ENCODE results near the gene TNFAIP2. TPM values are rescaled to one million over a fixed set of nuclear protein-coding genes. Genes with fewer than 3 reads are reported as not detected.

Gene TNFAIP2
- total RNA-seq, 1 donor from 2014 or later: 7.7 TPM

DNA sequence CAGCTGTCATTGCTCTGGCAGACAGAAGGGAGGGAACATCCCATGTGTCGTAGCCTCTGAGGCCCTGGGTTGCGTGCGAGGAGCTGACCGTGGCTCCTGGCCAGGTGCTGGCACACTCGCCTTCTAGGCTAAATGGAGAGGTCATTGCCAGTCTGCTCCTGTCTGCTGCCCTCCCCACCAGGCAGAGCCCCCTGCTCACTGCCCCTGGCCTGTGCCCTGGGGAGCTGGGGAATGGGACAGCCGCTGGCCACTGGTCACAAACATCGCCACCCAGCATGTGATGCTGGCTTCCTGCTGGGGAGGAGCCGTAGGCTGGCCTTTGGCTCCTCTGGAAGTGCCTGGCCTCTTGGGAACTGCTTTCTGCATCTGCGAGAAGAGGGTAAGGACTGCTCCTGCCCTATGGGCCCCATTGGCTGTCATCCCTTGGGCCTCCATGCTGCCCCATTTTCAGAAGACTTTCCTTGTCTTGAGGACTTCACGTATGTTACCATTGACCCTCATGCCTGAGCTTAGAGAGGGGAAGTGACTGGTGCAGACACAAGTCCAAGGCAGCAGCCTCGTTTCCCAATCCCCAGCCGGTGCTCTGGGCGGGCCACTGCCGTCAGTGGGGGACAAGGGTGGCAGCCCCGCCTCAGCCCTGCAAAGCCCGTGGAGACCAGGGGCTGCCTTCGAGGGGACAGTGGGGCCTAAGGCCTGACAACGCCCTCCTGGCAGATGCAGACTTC, 2.0 kb upstream of the TNFAIP2 start:
- intact Hi-C loops (cut with micrococcal nuclease): no loop called here

DNA sequence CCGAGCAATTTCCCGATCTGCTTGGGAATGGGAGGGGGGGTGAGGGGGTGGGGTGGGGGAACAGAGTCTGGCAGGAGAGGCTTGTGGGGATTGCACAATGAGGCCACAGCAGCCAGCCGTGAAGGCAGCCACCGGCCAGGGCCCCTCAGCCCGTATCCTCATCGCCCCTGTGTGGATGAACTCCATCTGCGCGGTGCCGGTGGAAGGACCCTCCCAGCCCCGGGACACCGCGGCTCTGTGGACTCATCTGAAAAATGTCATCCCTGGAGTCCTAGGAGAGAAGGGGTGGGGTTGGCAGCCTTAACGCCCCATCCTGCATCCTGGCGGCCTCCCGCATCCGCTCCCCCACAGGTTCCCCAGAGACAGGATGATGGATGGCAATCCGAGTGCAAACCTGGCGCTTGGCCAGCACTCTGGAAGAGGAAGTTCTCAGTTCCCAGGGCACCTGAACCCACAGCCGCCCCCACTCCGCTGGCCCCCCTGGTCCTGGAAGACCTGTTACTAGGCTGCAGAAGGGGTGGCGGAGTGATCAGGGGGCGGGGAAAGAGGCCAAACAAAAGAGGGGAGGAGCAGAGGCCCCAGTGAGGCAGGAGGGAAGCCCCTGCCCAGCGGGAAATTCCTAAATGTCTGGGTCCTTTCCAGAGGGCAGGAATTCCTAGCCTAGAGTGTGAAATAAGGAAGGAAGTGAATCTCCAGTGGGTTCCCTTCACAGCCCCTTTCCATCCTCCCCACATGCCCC, 1.2 kb upstream of the TNFAIP2 start:
- intact Hi-C loops (cut with micrococcal nuclease): no loop called here

DNA sequence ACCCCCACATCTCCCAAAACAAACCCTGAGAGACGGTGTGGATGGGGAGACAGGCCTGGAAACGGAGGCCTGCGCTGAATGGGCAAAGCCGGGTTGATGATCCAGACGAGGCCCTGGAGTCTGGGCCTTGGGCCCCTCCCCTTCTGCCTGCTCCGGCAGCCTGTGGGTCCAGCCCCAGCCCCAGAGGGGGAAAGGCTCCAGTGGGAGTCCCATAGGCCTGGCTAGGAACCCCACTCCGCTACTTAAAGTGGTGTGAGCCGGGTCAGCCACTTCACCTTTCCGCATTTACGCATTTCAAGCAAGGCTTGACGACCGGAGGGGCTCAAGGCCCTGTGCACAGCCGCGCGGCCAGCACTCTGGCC, 695 bp upstream of the TNFAIP2 start:
- intact Hi-C loops (cut with micrococcal nuclease): no loop called here

DNA sequence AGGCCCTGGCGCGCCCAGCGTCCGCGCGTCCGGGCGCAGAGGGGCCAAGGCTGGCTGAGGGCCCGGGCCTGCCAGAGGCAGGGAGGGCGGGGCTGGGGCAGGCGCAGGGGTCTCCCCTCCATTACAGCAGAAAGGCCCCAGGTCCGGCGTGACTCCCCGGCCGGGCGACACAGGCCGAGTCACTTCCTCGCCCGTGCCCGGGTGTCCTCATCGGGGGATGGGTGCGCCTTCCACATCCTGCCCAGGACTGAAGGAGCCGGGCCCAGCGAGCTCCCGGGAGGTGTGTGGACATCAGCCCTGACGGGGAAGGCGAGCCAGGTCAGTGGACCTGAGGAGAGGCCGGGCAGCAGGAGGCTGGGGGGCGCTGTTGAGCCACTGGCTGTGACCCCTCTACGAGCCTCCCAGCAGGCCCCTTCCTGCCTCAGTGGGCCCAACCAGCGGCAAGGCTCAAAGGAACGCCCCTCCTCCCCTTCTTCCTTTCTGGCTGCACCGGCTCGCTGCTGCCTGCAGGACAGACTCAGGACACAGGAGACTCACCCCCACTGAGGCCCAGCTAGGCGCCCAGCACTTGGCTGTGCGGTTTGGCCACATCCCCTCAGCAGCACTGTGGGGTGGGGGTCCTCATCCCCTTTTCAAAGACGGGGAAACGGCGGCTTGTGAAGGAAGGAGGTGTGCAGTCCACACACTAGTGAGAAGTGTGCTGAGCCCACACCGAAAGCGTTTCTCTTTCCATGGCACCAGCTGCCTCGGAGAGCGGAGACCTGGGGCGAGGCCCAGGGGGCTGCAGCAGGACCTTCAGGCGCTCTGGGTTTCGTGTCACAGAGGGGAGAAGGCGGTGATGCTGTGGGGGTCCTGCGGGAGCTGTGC, 606 bp downstream of the TNFAIP2 start:
- intact Hi-C loops (cut with micrococcal nuclease): no loop called here

DNA sequence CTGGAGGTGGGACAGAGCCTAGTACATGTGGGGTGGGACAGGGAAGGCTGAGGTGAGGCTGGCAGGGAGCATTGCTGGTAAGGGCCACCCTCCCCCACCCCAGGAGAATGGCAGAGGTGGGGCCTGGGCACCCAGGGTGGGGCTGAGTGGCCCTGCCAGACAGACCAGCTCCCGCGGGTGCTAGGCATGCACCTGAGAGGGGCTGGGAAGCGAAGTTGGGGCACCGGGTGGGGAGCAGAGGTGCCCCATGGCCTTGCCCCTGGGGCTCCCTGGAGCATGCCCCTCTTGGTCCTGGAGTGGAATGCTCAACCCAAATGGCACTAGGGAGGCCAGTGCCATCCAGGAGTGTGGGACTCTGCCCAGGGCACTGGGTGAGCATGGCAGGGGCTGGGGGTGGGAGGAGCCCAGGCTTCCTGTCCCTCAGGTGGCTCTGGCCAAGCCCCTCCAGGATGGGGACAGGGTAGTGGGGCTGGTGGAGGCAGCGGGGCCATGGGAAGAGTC, 1.3 kb downstream of the TNFAIP2 start:
- intact Hi-C loops (cut with micrococcal nuclease): no loop called here

DNA sequence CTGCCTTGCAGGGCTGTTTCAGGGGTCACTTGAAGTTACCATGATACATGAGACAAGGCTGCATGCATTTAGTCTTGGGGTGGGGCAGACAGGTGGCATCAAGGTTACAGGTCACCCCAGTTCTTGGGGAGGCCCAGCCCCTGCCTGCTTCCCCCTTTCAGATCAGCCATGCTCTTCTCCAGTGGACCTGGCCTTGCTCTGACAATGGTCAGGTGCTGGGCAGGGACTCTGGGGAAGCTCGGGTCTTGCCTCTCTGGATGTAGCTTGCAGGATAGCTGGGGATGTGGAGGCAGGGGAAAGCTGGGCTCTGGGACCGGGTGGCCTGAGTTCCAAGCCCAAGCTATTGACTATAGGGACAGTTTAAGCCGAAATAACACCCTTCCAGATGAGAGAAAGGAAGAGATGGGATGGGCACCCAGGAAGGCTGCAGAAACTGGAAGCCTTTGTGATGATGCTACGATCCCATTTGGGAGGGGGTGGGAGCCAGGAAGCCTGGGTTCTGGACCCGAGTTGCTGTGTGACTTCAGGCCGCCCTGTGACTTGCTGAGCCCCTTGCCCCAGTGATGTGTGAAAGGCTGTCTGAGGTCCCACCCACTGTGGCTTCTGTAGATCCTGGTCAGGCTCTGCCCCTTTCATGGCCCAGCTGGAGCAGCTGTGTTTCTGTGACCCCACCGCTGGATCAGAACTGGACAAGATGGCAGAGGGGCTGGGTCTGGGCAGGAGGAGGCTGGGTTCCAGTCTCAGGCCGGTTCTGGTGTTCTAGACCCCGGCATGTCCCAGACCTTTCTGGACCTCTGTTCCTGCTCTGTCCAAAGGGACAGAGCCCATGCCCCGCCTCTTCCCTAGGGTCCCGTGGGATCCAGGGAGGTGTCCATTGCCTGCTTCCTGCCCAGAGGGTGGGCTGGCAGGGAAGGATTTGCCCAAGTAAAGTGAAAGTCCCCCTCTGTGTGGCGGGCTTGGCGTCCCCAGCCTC, 2.1 kb downstream of the TNFAIP2 start:
- intact Hi-C loops (cut with micrococcal nuclease): no loop called here

DNA sequence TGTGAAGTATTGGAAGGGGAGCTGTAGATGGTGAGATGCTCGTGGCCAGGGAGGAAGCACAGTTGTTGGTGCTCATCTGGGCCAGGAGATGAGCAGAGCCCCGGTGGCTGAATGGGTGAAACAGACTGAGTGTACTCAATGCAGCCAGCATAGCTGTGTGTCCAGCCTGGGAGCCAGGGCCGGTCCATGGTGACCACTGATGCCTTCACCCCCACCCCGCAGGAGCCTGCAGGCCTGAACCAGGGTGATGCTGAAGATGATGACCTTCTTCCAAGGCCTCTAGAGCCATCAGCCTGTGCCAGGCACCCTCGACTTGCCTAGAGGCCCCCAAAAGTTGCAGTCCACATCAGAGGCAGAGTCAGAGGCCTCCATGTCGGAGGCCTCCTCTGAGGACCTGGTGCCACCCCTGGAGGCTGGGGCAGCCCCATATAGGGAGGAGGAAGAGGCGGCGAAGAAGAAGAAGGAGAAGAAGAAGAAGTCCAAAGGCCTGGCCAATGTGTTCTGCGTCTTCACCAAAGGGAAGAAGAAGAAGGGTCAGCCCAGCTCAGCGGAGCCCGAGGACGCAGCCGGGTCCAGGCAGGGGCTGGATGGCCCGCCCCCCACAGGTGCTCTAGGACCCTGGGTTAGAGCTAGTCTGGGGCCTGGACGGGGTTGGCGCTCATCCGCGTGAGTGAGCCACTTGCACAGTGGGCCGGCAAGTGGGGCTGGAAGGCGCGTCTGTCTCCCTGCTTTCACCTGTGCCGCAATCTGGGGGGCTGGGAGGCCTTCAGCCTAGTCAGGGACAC, 3.0 kb downstream of the TNFAIP2 start:
- intact Hi-C loops (cut with micrococcal nuclease): no loop called here

DNA sequence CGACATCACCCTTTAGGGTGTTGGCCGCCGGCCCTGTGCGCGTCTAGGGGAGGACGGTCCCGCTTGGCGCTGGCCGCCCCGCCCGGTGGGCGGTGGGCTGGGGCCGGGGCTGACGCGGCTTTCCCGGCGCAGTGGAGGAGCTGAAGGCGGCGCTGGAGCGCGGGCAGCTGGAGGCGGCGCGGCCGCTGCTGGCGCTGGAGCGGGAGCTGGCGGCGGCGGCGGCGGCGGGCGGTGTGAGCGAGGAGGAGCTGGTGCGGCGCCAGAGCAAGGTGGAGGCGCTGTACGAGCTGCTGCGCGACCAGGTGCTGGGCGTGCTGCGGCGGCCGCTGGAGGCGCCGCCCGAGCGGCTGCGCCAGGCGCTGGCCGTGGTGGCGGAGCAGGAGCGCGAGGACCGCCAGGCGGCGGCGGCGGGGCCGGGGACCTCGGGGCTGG, 3.6 kb downstream of the TNFAIP2 start:
- intact Hi-C loops (cut with micrococcal nuclease): no loop called here

DNA sequence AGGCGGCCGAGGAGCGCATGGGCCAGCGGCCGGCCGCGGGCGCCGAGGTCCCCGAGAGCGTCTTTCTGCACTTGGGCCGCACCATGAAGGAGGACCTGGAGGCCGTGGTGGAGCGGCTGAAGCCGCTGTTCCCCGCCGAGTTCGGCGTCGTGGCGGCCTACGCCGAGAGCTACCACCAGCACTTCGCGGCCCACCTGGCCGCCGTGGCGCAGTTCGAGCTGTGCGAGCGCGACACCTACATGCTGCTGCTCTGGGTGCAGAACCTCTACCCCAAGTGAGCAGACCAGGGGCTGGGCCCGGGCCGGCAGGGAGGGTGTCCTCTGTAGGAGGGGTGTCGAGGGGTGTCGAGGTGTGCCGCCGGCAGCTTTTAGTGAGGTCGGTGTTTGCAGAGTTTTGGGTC, 4.1 kb downstream of the TNFAIP2 start:
- intact Hi-C loops (cut with micrococcal nuclease): no loop called here

DNA sequence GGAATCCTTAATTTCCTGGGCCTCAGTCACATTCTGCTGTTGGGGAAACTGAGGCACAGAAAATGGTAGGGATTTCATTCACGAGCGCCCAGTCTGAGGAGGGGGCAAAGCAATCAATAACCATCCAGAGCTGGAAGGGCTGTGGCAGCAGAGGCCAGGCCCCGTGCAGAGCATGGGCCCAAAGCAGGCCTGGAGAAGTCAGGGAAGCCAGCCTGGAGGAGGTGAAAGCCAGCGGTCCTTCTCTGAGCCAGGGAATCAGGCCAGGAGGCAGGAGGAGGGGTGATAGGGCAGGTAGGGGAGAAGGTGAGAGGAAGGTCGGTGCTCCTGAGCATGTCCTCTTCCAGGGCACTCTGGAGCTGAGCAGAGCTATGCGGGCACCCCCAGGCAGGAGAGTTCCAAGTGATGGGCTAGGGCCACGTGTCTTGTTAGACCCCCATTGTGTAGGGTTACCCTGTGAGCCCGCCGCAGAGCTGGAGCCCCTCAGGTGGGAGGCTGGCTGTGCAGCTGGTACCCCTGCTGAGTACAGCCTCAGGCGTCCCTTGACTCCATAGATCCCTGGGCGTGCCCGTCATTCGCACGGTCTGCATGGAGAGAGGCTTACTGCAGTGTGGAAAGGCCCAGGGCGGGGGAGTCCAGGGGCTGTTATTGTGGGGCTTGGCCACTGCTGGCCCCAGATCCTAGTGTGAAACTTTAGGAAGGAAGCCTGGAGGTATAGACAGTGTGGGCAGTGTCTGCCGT, 4.8 kb downstream of the TNFAIP2 start:
- intact Hi-C loops (cut with micrococcal nuclease): no loop called here

DNA sequence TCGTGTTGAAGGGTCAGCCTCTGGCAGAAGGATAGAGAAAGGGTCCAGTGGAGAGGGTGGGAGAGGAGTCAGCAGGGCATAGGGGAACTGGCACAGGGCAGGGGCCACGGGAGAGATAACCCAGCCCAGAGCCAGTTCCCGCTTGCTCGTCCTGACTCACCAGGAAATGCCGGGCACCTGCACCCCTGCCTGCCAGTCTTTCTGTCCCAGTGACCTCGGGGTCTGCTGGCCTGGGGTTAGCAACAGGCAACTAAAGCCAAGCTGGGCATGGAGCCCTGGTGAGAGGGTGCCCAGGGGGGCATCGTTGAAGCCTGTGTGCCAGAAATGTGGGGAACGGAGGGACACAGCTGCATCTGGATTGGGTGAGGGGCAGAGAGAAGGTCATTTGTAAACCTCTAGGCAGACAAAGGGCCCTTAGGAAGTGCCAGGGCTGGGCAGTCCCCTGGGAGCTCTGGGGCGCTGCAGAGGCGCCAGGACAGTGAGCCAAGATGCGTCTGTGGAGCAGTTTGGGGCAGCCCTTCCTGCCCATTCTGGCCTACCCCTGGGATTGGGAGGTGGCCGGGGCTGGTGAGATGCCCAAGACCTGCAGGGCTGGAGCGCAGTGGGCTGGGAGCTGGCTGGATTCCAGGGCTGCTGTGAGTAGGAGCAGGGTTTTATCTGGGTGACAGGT, 5.5 kb downstream of the TNFAIP2 start:
- intact Hi-C loops (cut with micrococcal nuclease): no loop called here

DNA sequence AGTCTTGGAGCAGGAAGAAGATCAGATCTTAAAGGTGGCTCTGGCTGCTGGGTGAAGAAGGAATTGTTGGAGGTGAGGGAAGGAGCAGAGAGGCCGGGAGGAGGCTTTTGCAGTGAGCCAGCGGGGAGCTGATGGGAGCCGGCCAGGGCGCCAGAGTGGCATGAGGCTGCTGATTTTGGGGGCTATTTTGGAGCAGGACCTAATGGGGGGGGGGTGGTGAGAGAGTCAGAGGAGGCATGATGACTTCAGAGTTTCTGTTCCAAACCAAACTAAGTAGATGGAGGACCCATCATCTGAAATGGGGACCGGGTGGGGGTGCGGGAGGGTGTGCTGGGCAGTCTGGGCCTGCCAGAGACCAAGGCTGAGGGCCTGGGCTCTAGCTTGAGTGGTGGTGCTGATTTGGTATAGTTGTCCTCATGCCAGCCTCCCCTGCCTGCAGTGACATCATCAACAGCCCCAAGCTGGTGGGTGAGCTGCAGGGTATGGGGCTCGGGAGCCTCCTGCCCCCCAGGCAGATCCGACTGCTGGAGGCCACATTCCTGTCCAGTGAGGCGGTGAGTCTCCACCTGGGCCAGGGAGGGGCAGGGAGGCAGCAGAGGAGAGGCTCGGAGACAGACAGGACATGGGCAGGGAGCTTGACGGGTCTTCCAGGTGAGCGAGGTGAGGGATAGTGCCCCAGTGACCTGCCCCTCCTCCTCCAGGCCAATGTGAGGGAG, 6.2 kb downstream of the TNFAIP2 start:
- intact Hi-C loops (cut with micrococcal nuclease): no loop called here

DNA sequence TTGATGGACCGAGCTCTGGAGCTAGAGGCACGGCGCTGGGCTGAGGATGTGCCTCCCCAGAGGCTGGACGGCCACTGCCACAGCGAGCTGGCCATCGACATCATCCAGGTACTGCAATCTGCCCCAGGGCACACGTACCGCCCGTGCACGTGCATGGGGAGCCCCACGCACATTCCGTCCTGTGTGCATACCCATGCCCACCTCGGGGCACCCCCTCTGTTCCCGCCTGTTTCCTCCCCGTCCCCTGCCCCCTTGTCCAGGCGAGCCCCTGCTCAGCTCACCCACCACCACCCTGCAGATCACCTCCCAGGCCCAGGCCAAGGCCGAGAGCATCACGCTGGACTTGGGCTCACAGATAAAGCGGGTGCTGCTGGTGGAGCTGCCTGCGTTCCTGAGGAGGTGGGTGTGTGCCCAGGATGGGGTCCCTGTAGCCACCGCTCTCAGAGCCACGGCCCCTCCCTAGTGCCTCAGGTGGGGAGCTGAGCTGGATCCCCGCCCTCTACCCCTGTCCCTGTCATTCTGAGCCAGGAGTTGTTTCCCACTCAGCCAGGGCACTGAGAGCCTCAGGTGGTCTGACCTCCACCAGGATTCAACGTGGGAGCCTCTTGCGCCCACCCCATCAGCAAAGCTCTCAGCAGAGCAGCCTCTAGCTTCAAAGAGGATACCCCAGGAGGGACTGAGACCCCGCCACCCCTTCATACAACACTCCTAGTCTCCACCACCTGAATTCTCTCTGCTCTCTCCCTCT, 6.9 kb downstream of the TNFAIP2 start:
- intact Hi-C loops (cut with micrococcal nuclease): no loop called here

DNA sequence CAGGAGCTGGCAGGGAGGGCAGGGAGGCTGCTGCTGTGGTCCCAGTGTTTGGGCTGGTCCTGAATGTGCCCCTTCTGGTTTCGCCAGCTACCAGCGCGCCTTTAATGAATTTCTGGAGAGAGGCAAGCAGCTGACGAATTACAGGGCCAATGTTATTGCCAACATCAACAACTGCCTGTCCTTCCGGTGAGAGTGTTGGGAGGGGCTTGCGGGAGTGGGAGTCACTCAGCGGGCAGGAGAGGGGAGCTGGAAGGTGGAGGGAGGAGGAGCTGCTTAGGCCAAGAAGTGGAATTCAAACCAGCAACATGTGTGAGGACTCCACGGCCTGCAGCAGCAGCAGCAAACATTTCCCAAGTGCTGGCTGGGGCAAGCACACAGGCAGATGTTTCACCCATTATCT, 7.7 kb downstream of the TNFAIP2 start:
- intact Hi-C loops (cut with micrococcal nuclease): no loop called here

DNA sequence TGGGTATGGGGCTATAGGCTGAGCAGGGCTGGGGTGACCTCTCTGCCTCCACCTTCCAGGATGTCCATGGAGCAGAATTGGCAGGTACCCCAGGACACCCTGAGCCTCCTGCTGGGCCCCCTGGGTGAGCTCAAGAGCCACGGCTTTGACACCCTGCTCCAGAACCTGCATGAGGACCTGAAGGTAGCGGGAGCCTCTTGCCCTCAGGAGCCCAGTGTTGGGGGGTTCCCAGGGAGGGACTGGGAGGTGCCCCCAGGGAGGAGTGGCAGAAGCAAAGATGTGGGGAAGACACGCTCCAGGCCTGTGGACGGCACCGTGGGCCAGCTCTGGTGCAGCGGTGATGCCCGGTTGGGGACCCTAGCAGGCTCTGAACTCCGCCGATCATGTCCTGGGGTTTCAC, 8.3 kb downstream of the TNFAIP2 start:
- intact Hi-C loops (cut with micrococcal nuclease): no loop called here

DNA sequence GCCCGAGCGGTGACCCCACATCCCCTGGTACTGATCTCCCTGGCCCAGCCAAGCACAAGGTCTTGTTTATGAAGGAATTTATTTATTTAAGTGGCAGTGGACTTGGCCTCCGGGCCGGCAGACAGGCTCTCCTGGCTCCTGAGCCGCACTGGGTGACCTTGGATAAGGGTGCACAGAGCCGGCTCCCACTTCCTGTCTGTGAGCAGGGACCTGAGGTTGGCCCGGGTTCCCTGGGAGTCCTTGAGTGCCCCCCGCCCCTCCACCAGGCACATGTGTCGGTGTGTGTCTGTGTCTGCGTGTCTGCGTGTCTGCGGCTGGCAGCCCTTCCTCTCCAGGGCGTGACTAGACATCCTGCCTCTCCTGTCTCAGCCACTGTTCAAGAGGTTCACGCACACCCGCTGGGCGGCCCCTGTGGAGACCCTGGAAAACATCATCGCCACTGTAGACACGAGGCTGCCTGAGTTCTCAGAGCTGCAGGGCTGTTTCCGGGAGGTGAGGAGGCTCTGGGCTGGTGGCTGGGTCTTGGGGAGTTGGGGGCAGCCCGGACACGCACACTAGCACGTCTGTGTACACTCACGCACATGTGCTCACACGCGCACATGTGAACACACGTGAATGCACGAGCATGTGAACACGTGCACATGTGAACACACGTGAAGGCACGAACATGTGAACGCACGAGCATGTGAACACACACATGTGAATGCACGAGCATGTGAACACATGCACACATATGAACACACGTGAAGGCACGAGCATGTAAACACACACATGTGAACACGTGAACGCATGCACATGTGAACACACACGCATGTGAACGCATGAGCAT, 9.3 kb downstream of the TNFAIP2 start:
- intact Hi-C loops (cut with micrococcal nuclease): no loop called here
